GM12878 (cell line): Measurements from ENCODE around the gene DNMT1. TPM values are rescaled to one million over a fixed set of nuclear protein-coding genes. Genes with fewer than 3 reads are reported as not detected.

Experiments used
- ATAC-seq: fragments of 200-7000 bp; cut with Tn5 transposase; 3 replicates; pipeline ENCODE4 v1.9.1; 2020; ENCODE audit warnings: mild to moderate bottlenecking, moderate library complexity
- BruUV-seq: library from RNA; stranded (reverse); fragments of 400-500 nt; replicated peaks from 2 replicates; lab custom pipeline; 2021; lab: Mats Ljungman, UMichigan
- CTCF ChIA-PET: fragments of 300-600 bp; sonication (Branson Sonifier 250); formaldehyde crosslinking; extraction: SDS; loops from one replicate; lab custom pipeline; 2021; ENCODE audit warnings: inconsistent platforms; lab: Yijun Ruan, JAX
- POLR2A ChIA-PET: fragments of 350-600 bp; formaldehyde crosslinking; extraction: SDS; loops from one replicate; lab custom pipeline; 2021; ENCODE audit warnings: inconsistent platforms; lab: Charles Lee
- RAD21 ChIA-PET: fragments of 300-600 bp; sonication (Branson Sonifier 250); formaldehyde crosslinking; loops from one replicate; lab custom pipeline; 2023; ENCODE audit warnings: antibody characterized with exemption; ENCODE audit not compliant: unreplicated experiment; lab: Charles Lee
- SMC1A ChIA-PET: fragments of 300-600 bp; sonication (Branson Sonifier 250); formaldehyde crosslinking; loops from one replicate; lab custom pipeline; 2023; ENCODE audit not compliant: unreplicated experiment, uncharacterized antibody; lab: Charles Lee
- DNase-seq: peaks from one replicate; pipeline ENCODE4 v3.0.0-alpha.2; 2011; ENCODE audit warnings: low read depth, low spot score
- FAIRE-seq: peaks from 3 replicates; lab custom pipeline; 2011; peaks lifted over from hg19 to GRCh38; lab: Jason Lieb, UNC
- H2AFZ ChIP-seq: 2 replicates; pipeline ENCODE4 v1.6.0; 2011; ENCODE audit warnings: low read depth, low read length, control low read depth; ENCODE audit not compliant: control insufficient read depth
- H3K27ac ChIP-seq: 2 replicates; pipeline ENCODE4 v1.5.1; 2011; ENCODE audit warnings: control low read depth; ENCODE audit not compliant: control insufficient read depth, insufficient read depth
- H3K27me3 ChIP-seq, 2 experiments: replicated peaks in 1 of 2; 2 replicates each; pipeline versions ENCODE4 v1.6.0 to v1.6.1; 2011; ENCODE audit warnings: low read length in 1 of 2; ENCODE audit not compliant: control insufficient read depth in 2 of 2, insufficient read depth in 2 of 2
- H3K36me3 ChIP-seq, 2 experiments: 2 replicates each; pipeline ENCODE4 v1.5.1; 2011; ENCODE audit warnings: low read length in 1 of 2; ENCODE audit not compliant: control insufficient read depth in 2 of 2, insufficient read depth in 2 of 2
- H3K4me1 ChIP-seq: 2 replicates; pipeline ENCODE4 v1.6.1; 2011; ENCODE audit warnings: mild to moderate bottlenecking, low read length, moderate library complexity, mixed read lengths; ENCODE audit not compliant: control insufficient read depth, insufficient read depth
- H3K4me2 ChIP-seq: 2 replicates; pipeline ENCODE4 v1.6.0; 2011; ENCODE audit warnings: control low read depth; ENCODE audit not compliant: control insufficient read depth, insufficient read depth
- H3K4me3 ChIP-seq: fragments of 200-600 bp; sonication (generic); 2 replicates; pipeline ENCODE4 v1.5.1; 2016
- H3K79me2 ChIP-seq: 2 replicates; pipeline ENCODE4 v1.6.0; 2011; ENCODE audit warnings: low read length; ENCODE audit not compliant: control insufficient read depth, insufficient read depth
- H3K9ac ChIP-seq: 2 replicates; pipeline ENCODE4 v1.8.0; 2011; ENCODE audit warnings: low read length, control low read depth, mixed read lengths; ENCODE audit not compliant: control insufficient read depth, insufficient read depth
- H3K9me3 ChIP-seq: replicated peaks from 3 replicates; pipeline ENCODE4 v1.5.1; 2011; ENCODE audit warnings: mild to moderate bottlenecking, low read length; ENCODE audit not compliant: control insufficient read depth, insufficient read depth
- H4K20me1 ChIP-seq: 2 replicates; pipeline ENCODE4 v1.6.0; 2011; ENCODE audit not compliant: control insufficient read depth, insufficient read depth
- CHD1 ChIP-seq: IDR thresholded peaks from 2 replicates; pipeline ENCODE4 v1.6.1; 2012; ENCODE audit warnings: low read depth, low read length, improper control_type of control experiment
- POLR2AphosphoS2 ChIP-seq: IDR thresholded peaks from 2 replicates; pipeline ENCODE4 v1.6.1; 2011; ENCODE audit warnings: low read depth, mild to moderate bottlenecking, low read length, improper control_type of control experiment, moderate library complexity
- RUNX3 ChIP-seq: IDR thresholded peaks from 2 replicates; pipeline ENCODE4 v1.6.1; 2012; ENCODE audit warnings: low read length, inconsistent platforms
- WRNIP1 ChIP-seq: IDR thresholded peaks from 2 replicates; pipeline ENCODE4 v1.6.1; 2011; ENCODE audit warnings: low read depth, low read length, improper control_type of control experiment, borderline replicate concordance
- ZNF24 ChIP-seq: fragments of 450-650 bp; IDR thresholded peaks from 2 replicates; pipeline ENCODE4 v1.6.1; 2017; ENCODE audit warnings: antibody characterized with exemption, mild to moderate bottlenecking
- ZSCAN29 ChIP-seq: fragments of 450-650 bp; IDR thresholded peaks from 2 replicates; pipeline ENCODE4 v1.6.1; 2017; ENCODE audit warnings: mild to moderate bottlenecking, moderate library complexity
- WGBS: methylation state at CpG from one replicate; pipeline ENCODE4 v1.1.6; 2016; ENCODE audit warnings: low lambda C conversion rate; ENCODE audit not compliant: insufficient replicate concordance, insufficient coverage; ENCODE audit errors: missing lambda C conversion rate; 5-methylcytosine and 5-hydroxymethylcytosine counted together
- in situ Hi-C: fragments of 300-500 bp; cut with MboI; formaldehyde crosslinking; loops from 9 replicates; pipeline ENCODE4 v1.14.3; 2018; ENCODE audit warnings: mixed read lengths
- intact Hi-C: fragments of 100-400 bp; cut with micrococcal nuclease; formaldehyde crosslinking; loops from one replicate; pipeline ENCODE4 v1.14.2; 2022; ENCODE audit not compliant: unreplicated experiment
- polyA plus RNA-seq, 11 experiments: library from polyadenylated mRNA; depleted of rRNA in 4 of 11; unstranded in 6 of 11; stranded (reverse) in 5 of 11; fragments of >200 nt; fragmentation: Nextera tagmentation in 4 of 11; fragmentation: Illumina TruSeq in 1 of 11; extraction: Ambion mirVana in 4 of 11; extraction: Trizol in 1 of 11; gene quantifications; 1 replicate in 1 of 11; 2 replicates in 10 of 11; pipeline versions ENCODE4 v1.2.1 to v1.2.3, GENCODE V29; 2011 to 2016; ENCODE audit warnings: inconsistent platforms in 2 of 11, missing spikeins in 2 of 11, low read depth in 1 of 11
- total RNA-seq, 4 experiments: library from RNA; depleted of rRNA in 3 of 4; stranded (reverse); fragments of >200 nt in 3 of 4; fragmentation: Illumina TruSeq in 1 of 4; extraction: Trizol in 1 of 4; gene quantifications; 2 replicates each; pipeline versions ENCODE4 v1.2.1 to v1.2.3, GENCODE V29; 2013 to 2021

The DNMT1 gene
- total and polyA plus RNA-seq, 10 of the 15 experiments (the other 5 are each of a cell fraction or from before 2014, with no cell fraction given): 70.0 to 290 (median 133) TPM

GRCh38 chr19:10107254-10107653, 87.5 kb downstream of the DNMT1 start:
- TF ChIP-seq CHD1: no peak
- TF ChIP-seq ZNF24: no peak
- TF ChIP-seq POLR2AphosphoS2: no peak
- TF ChIP-seq RUNX3: no peak
- no peak for TF ChIP-seq ZSCAN29
- TF ChIP-seq WRNIP1: 0 out of 2 replicates have a peak, but pooled peaks have one; percentile 38
- no peaks in the 10 kb centered on the region for H3K27me3 ChIP-seq
- no peak overlapping the region for H2AFZ ChIP-seq
- H3K79me2 ChIP-seq: peaks cover 53% of the 10 kb centered on the region
- H3K9ac ChIP-seq: peak overlapping the region; percentile 95
- ATAC-seq: no peak
- CTCF ChIA-PET: interaction anchor here (1.2 to 9.8 kb wide), 3 partner anchors 7 to 176 kb away, joined by 3 to 171 read pairs (median 4); partner anchors contain the start of gene ANGPTL6
- DNase-seq: no peak
- RAD21 ChIA-PET: interaction anchor here (2.7 kb wide), 1 partner anchor 142 kb away, joined by 9 read pairs; no protein-coding TSS in a partner anchor
- in situ Hi-C loops: no loop called here
- peak overlapping the region; percentile 100 for H3K27ac ChIP-seq
- SMC1A ChIA-PET: interaction anchor here (0.7 to 11.4 kb wide), 2 partner anchors 7 to 673 kb away, joined by 3 to 150 read pairs; partner anchors contain the start of gene ANGPTL6
- 14% methylated on average over 10 of the region's 10 CpGs for WGBS
- no TSS peak for BruUV-seq
- H3K9me3 ChIP-seq: no peaks in the 10 kb centered on the region
- H3K4me2 ChIP-seq: peak overlapping the region; percentile 97
- FAIRE-seq: no peak
- peaks cover 18 to 30% of the 10 kb centered on the region in 2 experiments; a peak in 3 of 4 replicates for H3K36me3 ChIP-seq
- intact Hi-C loops: loop anchor here (10.0 kb wide), 1 partner anchor 278 kb away; the partner anchor contains the start of gene TYK2
- POLR2A ChIA-PET: interaction anchor here (0.5 to 2.6 kb wide), 5 partner anchors 8 to 1470 kb away, joined by 3 to 18 read pairs (median 3); partner anchors contain the start of gene ACP5
- H4K20me1 ChIP-seq: no peaks in the 10 kb centered on the region
- H3K4me3 ChIP-seq: peak overlapping the region; percentile 79
- peaks cover 61% of the 10 kb centered on the region for H3K4me1 ChIP-seq
